Stimulated activated CD4-positive, alpha-beta T cell treated with anti-CD3 and anti-CD28 coated beads, Interleukin-12 subunit alpha, Interleukin-12 subunit beta, amount 100 ng/mL, for 24 hours (primary cell): ENCODE results near the gene TNIK.

Experiments used
- DNase-seq, 2 experiments: peaks; one replicate each; pipeline ENCODE4 v3.0.0-alpha.2; 2020; ENCODE audit warnings: low read depth in 2 of 2

TNIK gene

GRCh38 chr3:171164067-171164465 lies 296.1 kb downstream of the TNIK start:
- no peak for DNase-seq

- no peak for DNase-seq
Observed at GRCh38 chr3:171163101-171164066, 296.8 kb downstream of the TNIK start.

DNA sequence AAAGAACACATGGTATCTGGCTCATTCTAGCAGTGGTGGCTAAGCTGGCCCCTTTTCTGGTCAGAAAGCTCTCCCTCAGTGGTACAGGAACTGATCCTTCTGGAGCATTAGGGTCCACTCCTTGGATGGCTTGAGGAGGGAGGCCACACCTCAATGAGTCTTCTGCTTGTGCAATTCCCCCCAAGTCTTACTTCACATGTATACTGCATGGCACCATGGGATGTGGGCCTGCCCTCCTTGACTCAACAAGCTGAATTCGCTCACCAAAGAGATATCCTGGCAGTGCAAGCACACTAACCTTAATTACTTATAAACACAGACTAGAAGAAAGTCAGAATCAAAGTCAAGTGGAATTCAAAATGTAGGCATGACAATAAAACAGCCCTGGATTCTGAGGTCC lies 299.9 kb downstream of the TNIK start:
- DNase-seq: no peak

- DNase-seq: no peak
Observed at GRCh38 chr3:171159822-171160157, 300.4 kb downstream of the TNIK start.

GRCh38 chr3:171159024-171159821 lies 301.0 kb downstream of the TNIK start:
- no peak for DNase-seq

DNA sequence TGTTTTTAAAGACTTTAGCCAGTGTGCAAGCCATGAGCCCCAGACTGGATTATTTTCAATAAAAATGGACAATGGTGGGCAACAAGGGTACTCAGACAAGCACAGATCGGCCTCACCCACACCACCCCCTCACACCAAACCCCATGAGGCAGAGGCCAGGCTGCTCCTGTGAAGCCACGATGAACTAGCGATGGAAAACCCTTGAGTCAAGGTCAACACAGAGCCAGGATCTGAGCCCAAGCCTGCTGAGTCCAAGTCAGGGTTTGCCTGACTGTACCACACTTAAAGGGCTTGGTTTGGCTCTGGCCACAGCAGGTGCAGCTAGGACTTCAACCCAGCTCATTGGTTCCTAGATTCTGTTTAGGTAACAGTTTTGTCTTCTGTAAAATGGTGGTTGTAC lies 302.2 kb downstream of the TNIK start:
- DNase-seq: no peak

DNA sequence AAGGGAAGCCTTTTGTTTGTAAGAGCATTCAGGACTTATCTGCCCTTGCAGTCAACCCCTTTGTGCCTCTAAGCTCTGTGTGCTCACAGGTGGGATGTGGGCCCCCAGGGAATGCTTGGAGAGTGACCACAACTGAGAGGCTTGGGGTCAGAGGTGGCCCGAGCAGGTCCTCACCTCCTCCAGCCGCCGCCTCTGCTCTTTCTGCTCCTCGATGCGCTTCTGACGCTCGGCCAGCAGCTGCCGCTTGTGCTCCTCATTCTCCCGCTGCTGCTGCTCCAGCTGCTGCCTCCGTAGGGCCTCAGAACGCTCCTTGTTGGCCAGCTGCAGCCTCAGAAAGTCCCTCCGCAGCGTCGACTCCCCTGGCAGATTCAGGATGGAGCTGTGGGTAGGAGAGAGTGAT lies 302.9 kb downstream of the TNIK start:
- DNase-seq: no peak

GRCh38 chr3:171156401-171157010 lies 303.7 kb downstream of the TNIK start:
- DNase-seq: no peak

DNA sequence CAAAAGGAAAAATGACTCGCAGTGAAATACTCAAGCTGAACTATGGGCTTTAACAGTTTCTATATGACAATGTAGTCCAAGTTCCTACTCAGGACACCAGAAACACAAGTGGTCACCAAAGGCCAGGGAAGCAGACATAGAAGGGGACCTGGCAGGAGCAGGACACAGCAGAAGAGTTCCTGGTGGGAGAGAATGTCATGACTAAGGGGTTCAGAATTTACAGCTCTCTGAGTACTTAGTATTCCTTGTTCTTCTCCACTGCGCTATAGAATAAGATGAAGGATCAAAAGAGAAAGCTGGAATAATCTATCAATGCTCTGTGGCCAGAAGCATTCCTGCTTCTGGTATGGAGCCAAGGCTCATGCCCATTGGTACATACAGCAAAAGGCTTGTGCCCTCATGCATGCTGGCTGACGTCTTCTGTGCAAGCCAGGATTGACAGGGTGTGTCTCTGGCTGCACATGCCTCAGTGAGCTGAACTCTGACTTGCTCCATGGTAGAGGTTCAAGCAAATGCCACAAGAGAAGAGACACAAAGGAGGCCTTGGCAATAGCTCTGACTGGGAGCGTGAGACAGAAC lies 305.0 kb downstream of the TNIK start:
- DNase-seq: no peak

- no peak for DNase-seq
Observed at GRCh38 chr3:171150945-171151344, 309.3 kb downstream of the TNIK start.

GRCh38 chr3:171149526-171150116 lies 310.6 kb downstream of the TNIK start:
- no peak for DNase-seq

GRCh38 chr3:171145798-171146197 lies 314.4 kb downstream of the TNIK start:
- DNase-seq: no peak

DNA sequence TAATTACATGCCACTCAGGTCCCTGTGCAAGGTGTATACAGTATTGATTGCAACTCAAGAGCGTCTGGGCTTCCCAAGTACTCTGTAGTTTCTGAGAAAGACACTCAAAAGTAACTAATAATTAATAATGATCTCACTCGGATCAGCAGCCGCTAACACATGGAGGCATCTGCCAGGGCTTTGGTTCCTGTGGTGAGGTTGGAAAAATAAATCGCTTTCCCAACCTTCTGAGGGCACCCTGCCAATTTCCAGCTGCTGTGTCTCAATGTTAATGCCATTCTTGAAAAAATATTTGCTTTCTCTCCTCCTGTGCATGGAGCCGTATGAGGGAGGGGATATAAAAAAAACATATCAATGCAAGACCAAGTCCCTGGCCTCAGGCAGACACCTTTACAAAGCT lies 317.2 kb downstream of the TNIK start:
- no peak for DNase-seq

GRCh38 chr3:171140246-171140645 lies 320.0 kb downstream of the TNIK start:
- no peak for DNase-seq

DNA sequence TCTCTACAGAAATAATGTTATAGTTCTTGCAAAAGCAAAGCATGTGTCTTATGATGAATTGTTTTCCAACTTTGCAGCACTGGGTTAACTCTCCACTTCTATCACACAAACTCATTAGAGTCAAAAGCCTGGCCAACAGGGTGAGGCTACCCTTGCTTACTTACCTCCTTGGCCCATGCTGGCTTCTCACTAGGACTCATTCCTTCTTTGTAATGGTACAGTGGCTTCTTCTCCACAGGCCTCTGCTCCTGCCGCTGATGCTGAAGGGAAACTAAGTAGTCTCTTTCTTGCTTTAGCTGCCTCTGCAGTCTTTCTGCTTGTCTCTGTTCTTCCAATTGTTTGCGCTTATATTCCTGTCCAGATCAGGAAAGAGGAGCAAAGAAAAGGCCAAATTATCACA lies 322.2 kb downstream of the TNIK start:
- no peak for DNase-seq

DNA sequence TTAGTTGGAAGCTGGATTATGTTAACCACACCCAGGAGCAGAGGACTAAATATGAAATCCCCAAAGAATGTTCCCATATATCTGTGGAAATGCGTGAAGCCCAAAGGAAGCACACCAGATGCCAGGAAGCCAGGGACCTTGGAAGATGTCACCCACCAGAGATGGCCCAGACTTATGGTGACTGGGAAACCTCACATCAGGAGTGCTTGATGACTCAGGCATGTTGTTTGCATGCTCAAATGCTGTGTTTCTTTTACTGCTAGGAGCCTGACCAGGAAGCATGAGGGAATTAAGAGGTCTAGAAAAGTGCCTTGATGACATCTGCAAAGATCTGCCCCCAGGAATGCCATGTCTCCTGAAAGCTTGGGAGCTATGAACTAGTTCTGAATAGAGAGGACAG lies 324.7 kb downstream of the TNIK start:
- no peak for DNase-seq

GRCh38 chr3:171133796-171134569 lies 326.2 kb downstream of the TNIK start:
- no peak for DNase-seq

DNA sequence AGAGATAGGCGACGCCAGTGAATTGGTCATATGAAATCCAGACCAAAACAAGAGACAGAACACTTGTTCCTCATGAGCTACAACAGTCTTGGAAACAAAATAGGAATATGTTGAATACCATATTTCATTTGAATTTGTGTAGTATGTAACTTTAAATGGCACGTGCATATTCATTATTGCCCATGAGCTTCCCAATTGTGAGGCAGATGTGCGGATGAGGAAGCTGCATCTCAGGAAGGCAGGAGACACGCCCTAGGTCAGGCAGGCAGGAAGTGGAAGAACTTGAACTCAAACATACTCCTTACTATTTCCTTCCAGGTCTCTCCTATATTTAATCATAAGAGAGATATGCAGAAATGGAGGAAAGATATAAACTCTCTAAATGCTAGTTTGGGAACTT lies 326.9 kb downstream of the TNIK start:
- DNase-seq: no peak

GRCh38 chr3:171132873-171133272 lies 327.3 kb downstream of the TNIK start:
- DNase-seq: no peak

DNA sequence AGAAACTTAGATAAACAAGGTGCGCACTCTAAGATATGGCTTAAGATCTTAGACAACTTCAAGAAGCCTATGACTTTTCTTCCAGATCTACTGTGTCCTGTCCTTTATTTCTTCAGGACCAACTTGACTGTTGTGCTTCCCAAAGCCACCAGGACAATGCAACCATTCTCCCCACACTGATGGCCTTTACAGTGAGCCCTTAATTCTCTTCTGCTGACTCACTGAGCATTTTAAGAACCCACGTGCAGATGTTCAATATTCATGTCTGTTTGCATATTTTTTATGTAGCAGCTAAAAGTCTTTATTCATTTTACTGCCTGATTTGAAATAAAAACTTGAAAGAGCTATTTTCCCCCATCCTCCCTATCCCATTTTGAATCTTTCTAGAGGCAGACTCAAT lies 330.4 kb downstream of the TNIK start:
- DNase-seq: no peak

DNA sequence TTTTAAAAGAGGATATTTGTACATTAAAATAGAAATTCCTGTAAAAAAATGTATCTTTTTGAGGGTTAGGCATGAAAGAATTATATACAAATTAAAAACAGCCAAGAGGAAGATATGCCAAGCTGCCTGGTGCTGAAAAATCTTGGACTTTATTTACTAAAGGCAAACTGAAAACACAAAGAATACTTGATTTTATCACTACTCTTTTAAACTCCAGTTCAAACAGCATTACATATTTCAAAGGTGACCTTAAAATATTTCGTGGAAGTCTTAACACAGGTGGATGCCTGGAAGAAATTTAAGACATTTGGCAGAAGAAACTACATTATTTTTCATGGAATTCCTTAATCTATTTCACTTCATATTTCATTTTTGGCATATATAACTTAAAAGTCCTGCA lies 332.6 kb downstream of the TNIK start:
- no peak for DNase-seq
